Stimulated activated CD8-positive, alpha-beta memory T cell treated with anti-CD3 and anti-CD28 coated beads, Interleukin-12 subunit alpha, Interleukin-12 subunit beta, amount 100 ng/mL, for 24 hours (primary cell): ENCODE measurements around the gene S100A6.
"Not testable (repeated sequence)": the region's sequence is repeated elsewhere in the genome, so short reads cannot be mapped to it uniquely, and the experiment has no call there.

Experiments used
- DNase-seq: peaks from one replicate; pipeline ENCODE4 v3.0.0-alpha.2; 2020; ENCODE audit errors: extremely low read depth

Gene S100A6

DNA sequence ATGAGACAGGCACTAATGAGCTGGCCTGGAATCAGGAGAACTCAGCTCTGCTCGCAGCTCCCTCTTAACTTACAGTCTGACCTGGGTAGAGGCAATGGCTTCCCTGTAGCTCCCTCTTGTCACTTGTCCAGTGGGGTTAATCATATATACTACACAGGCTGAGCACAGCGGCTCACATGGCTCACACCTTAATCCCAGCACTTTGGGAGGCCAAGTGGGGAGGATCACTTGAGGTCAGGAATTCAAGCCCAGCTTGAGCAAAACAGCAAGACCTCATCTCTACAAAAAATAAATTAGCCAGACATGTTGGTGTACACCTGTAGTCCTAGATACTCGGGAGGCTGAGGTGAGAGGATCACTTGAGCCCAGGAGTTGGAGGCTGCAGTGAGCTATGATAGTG, 4.2 kb downstream of the S100A6 start:
- DNase-seq, result no peak

DNA sequence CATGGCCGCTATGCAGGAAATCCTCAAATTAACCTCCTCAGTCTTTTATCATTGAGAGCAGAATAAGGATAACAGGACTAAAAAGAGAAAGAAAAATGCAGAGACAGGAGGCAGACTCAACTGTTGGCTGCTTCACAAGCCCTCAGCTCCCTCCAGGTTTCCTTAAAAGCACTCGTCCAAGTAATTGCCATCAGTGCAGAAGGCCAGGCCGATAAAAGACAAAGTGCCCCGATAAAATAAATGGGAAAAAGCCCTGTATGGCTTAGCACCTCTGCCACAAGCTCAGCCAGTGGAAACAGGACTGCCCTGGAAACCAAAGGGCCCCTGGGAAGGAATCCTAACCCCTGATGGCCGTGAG, 8.1 kb downstream of the S100A6 start:
- DNase-seq, result no peak

DNA sequence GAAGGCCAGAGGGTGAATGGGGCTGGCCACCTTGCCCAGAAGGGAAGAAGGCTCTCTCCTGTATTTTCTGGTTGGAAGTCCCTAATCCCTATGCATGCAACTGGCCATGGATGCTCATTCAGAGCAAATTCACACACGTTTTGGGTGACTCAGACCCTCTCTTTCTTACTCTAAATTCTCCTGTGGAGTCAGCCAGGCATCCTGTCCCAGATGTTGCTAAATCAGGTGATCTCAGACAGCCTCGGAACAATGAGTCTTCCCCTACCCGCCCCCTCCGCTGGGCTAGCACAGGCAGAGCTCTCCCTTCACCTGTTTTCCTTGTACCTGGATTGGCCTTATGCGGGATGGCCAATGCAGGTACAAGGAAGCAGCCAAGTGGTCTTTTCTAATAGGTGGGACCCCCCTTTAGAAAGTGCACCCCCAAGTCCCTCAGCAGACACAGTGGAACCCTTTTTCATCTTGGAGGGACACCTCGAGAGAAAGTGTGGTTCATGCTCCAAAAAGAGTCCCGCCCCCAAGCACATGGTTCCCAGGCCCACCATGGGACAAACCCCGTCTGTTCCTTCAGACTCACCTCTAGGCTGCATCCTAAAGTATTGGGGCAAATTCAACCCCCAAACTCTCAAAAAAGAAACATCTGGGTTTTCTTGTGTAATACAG, 8.6 kb downstream of the S100A6 start:
- no peak for DNase-seq

DNA sequence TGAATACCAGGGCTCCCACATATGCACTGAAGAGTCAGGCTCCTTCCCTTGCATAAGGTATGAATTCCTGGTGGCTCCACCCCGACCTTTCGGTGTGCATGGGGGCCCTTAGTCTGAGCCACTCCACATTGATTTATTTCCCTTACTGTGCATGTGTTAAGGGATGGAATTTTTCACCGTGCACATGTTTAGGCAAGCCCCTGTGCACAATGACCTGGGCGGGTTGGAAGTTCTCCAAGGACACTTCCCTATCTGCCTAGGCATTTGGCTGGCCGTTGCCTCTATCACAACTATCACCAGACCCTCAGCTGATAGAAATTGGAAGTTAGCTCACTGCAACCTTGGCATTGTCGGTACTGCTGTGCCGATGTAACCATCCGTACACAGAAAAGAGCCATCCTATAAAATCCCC, 9.7 kb downstream of the S100A6 start:
- DNase-seq, result no peak

DNA sequence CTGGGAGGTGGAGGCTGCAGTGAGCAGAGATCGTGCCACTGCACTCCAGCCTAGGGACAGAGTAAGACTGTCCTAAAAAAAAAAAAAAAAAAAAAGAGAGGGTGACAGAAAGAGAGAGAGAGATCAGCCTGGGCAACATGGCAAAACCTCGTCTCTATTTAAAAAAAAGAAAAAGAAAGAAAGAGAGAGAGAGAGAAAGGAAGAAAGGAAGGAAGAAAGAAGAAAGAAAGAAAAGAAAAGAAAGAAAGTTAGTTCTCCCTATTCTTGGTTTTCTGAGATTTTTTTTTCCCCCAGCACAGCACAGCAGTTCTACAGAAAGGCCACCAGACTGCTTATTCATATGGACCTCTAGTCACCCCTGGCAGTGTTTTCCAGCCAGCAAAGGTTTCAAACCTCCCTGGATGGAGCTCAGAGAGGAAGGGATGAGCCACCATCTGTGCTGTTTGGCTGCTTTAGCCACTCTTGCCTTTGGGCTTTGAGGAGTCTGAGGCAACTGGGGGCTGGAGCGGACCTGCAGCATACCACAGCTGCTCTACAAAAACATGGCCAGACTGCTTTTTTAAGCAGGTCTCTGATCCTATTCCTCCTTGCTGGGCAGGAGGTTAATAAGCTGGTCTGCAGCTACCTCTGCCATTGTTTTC, 10.6 kb downstream of the S100A6 start:
- no peak for DNase-seq

DNA sequence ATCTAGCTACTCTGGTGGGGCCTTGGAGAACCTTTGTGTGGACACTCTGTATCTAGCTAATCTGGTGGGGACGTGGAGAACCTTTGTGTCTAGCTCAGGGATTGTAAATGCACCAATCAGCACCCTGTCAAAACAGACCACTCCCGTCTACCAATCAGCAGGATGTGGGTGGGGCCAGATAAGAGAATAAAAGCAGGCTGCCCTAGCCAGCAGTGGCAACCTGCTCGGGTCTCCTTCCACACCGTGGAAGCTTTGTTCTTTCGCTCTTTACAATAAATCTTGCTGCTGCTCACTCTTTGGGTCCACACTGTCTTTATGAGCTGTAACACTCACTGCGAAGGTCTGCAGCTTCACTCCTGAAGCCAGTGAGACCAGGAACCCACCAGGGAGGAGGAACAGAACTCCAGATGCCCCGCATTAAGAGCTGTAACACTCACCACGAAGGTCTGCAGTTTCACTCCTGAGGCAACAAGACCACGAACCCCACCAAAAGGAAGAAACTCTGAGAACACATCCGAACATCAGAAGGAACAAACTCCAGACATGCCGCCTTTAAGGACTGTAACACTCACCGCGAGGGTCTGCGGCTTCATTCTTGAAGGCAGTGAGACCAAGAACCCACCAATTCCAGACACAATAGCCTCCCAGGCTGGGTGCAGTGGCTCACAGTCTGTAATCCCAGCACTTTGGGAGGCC, 13.3 kb downstream of the S100A6 start:
- DNase-seq, result not testable (repeated sequence)

DNA sequence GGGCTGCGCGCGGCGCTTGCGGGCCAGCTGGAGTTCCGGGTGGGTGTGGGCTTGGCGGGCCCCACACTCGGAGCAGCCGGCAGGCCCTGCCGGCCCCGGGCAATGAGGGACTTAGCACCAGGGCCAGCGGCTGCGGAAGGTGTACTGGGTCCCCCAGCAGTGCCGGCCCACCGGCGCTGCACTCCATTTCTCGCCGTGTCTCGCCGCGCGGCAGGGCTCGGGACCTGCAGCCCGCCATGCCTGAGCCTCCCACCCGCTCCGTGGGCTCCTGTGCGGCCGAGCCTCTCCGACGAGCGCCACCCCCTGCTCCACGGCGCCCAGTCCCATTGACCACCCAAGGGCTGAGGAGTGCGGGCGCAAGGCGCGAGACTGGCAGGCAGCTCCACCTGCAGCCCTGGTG, 14.0 kb downstream of the S100A6 start:
- DNase-seq, result not testable (repeated sequence)

DNA sequence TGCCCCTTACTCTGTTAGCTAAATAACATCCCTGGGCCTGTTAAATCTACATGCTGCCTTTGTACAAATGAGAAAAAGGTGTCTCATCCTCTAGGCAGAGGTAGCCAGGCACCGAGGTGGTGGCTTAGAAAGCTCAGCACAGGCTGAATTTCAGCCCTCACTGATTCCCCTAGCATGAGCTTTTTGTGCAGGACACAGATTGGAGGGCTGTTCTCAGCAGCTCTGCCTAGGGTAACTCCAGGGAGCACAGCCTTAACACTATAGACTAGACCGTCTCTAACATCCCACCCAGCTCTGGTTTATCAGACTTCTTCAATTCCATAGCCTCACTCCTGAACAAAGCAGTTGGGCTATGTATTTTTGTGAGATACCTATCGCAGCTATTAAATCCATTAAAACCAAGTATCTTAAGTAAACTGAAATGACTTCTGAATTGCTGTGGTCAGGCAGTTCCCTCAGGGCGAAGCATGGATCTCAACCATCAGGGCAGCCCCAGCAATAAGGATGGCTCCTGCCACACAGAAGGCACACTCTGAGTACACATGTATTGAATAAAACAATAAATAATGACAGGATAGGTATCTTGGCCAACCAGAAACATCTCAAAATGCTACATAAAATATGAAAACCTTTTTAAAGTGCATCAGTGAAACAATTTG, 14.8 kb downstream of the S100A6 start:
- no peak for DNase-seq

DNA sequence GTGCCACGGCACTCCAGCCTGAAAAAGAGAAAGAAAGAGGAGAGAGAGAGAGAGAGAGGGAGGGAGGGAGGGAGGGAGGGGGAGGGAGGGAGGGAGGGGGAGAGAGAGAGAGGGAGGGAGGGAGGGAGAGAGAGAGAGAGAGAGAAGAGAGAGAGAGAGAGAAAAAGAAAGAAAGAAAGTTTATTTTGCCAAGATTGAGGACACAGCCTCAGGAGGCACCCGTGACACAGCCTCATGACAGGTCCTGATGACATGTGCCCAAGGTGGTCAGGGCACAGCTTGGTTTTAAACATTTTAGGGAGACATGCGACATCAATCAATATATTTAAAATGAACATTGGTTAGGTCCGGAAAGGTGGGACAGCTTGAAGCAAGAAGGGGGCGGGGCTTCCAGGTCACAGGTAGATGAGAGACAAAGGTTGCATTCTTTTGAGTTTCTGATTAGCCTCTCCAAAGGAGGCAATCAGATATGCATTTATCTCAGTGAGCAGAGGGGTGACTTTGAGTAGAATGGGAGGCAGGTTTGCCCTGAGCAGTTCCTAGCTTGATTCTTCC, 15.6 kb downstream of the S100A6 start:
- not testable (repeated sequence) for DNase-seq

DNA sequence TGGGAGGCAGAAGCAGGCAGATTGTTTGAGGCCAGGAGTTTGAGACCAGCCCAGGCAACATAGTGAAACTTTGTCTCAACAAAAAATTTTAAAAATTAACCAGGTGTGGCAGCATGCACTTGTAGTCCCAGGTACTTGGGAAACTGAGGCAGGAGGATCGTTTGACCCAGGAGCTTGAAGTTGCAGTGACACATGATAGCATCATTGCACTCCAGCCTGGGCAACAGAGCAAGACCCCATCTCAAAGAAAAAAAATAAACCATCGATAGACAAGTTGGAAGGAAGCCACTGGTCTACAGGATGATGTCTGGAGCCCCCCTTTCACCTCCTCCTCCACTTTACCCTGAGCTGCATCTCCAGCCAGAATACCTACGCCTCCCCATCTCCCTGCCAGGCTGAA, 16.5 kb downstream of the S100A6 start:
- no peak for DNase-seq

DNA sequence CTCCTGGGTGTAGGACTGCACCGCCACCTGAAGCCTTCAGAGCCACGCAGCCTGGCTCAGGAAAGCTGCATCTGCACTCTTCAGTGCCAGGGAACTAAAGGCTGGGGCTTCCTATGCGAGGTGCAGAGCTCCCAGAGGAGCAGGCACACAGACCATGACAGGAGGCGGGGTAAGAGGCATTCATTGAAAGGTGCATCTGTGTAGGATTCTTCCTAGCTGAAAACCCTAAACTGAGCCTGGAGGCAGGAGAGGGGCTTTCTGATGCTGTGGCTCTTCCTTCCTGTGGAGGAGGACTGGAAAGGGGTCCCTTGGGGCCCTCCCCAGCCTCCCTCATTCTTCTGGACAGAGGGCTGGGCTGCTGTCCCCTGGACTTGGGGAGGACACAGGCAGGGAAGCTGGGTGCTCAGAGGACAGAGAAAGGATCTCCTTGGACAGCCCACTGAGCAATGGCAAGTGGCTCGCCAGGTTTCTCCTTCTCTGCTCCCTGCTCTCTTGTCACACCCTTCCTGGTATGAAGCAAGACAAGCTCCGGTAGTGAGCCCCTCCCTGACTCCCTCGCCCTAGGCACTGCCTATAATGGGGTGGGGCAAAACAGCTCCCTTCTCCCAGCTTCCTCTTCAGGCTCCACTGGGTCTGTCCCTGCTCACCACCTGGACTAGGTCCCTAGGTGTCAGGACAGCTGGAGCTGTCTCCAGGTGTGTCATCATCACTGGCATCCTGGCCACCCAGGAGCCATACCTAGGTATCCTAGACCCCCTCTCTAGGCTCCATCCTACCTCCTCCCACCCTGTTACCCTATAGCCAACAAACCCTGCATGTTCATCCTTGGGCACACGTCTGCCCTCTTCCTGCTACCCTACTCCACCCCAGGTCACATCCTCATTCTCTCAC, 20.0 kb downstream of the S100A6 start:
- no peak for DNase-seq

DNA sequence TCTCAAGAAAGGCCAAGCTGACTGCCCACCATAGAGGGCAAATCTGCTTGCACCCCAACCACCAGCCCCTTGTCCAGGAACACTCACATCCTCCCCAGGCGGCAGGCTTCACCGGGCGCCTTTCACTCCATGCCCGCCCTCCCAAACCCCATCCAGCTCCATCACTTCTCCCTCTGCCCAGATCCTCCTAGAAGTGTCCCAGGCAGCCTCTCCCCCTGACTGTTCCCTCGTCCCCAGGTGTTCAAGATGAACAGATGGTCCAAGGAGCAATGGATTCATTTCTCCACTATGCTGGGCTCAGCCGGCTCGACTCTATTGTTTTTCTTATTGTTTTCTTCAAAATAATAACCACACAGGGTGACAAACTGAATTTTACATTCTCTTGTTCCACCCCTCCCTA, 22.1 kb downstream of the S100A6 start:
- no peak for DNase-seq

DNA sequence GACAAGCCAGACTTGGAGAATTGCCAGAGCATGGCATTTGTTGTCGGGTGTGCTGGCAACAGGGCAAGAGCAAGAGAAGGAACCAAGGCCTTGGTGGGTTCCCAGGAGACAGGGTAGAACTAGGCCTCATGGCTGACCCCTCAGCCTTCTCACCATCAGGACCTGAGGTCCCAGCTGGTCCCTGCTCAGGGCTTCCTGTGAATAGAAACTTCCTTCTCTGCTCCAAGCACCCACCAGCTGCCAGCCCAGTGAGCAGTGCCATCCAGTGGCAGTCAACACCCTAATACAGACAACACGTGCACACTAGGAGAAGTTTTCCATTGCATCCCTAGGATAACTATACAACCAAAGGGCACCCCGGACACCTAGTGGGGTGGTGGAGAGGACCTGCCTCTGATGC, 22.8 kb downstream of the S100A6 start:
- no peak for DNase-seq

DNA sequence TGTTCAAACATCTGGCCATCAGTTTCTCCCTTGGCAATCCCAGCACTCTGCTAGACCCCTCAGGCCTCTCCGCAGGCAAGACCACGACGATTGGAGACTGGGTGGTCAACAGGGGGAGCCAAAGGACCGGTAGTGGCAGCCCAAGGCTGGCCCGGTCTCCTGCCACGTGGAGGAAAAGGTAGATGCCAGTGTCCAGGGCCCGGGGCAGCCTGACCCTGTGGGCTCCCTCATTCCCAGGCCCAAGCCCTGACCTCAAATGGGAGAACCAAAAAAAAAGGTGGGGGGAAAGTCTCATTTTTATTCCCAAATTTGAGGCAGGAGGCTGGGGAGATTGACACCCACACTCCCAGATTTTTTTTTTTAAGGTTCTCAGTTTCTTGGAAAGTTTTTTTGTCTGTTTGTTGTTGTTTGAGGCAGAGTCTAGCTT, 24.8 kb downstream of the S100A6 start:
- DNase-seq, result peak; percentile 47

DNA sequence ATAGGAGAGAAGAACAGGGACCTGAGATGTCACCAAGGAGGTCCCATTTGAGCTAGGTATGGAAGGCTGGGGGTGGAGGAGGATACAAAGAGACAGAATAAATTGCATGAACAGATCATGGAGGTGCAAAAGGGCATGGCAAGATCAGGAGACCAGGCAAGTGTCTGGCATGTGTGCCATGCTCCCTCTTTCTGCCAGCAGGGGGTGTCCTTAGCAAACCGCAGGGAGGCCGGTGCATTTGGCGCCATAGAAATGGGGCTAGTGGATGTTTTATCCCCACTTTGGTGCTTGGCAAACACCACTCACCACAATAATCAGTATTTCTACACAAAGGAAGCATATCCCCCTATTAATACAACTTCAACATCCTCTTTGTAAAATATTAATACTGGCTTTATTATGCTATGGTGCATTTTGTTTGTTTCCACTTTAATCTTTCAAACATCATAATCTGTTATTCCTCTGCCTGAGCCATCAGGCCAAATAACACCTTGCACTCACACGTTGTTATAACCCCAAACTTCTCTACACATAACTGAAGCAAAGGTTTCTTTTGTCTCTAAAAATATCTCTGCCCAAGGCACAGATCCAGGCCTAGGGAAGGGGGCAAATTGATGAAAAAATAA, 25.9 kb downstream of the S100A6 start:
- peak; percentile 42 for DNase-seq

DNA sequence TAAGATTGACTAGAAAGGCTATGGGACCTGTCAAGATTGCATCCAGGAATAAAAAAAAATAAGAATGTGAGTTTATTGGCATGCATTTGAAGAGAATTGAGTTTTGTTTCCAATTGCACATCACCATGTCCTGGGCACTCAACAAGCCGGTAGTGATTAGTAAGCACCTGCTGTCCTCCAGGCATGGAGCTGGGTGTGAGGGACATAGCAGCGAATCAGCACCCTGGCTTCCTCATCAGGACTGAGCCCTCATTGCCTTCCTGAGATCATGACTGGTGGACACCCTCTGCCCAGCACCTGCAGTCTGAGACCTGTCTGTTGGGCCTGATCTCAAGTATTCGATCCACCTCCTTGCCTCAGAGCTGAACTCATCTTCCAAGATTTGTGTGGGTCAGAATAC, 26.8 kb downstream of the S100A6 start:
- no peak for DNase-seq

DNA sequence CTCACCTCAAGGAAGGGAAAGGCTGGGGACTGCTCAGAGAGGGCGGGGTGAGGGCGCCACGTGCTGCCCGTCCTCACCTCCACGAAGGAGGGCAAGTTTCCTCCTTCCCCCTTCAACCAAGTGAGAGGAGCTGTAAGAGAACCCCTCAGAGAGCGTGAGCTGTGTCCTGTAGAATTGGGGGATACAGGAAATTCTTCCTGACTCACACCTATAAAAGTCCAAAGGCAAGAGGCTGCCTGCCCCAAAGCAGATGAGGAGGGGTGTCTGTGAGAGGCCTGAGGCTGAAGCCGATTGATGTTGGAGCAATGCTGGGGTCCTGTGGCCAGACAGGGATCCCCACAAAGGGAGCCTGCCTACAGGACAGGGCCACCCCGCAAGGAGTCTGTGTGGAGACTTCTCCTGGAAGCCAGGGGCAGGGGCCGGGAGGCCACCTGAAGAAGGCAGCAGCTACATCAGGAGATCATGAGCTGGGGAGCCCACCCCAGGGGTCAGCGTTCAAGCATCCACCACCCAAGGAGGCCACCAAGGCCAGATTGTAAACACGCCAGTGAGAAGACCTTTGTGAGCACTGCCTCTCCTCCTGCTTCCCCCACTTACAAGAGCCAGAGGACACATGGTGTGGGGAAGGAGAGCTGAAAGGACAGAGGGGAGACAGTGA, 27.7 kb downstream of the S100A6 start:
- no peak for DNase-seq

DNA sequence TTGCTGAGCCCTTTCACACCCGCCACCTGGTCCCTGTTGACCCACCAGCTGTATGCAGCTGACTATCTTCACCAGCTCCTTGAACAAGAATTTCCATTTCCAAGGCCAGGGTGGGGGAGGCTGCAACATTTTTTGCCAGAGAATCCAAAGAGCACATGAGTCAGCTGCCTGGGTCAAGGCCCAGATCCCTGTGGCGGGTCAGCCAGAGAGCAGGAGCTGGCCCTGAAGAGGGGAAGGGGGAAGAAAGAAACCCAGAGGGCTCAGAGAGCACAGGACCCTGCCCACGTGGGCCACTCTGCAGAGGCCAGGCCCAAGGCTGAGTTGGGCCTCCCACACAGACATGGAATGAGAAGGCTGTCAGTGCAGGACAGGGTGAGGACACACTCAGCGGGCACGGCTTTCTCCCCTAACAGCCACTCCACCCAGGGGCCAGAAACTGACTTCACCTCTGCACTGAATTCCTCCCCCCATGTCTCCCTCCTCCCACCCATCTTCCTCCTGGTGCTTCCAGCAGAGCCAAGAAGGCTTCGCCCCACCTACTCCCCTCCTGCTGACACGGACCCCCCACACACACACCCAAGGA, 28.9 kb downstream of the S100A6 start:
- no peak for DNase-seq

DNA sequence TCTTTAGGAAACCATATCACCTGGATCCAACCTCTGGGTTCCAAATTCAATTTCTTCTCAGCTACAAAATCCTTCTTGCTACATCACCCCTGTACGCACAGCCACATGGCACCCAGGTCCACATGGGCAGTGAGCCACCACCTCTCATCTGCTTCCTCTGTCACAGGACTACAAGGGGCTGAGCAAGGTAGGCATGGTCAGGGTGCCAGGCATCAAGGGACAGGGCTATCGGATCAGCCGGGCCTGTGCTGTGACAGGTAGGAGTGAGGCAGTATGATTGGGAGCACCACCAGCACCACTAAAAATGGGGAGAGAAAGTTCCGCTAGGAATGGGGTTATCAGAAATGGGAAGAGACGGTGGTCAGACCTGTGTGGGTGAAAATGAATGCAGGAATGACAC, 29.4 kb downstream of the S100A6 start:
- DNase-seq, result no peak

DNA sequence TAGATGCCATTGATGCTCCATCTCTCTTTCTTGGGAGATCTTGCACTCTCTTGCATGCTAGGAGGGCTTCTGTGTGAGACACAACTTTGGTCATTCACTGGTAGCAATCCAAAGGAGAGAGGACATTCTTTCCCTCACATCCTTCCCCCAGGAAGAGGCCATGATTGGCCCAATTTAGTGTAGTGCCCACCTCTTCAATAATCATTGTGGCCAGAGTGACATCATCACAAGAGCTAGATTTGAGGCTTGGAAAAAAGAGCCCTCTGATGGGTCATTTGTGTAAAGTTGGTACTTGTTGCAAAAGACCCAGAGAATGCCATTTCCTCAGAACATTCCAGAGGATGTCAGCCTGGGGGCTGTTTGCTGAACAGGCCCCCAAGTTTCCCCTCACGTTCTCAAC, 30.2 kb downstream of the S100A6 start:
- no peak for DNase-seq
